Hepatocyte (in vitro differentiated cells): ENCODE results near the gene IRF8. TPM values are rescaled to one million over a fixed set of nuclear protein-coding genes. Genes with fewer than 3 reads are reported as not detected.

Source experiments
- DNase-seq: peaks from one replicate; pipeline ENCODE4 v3.0.0-alpha.2; 2016; ENCODE audit warnings: low spot score
- H2AFZ ChIP-seq: fragments of 200-600 bp; sonication (generic); 2 replicates; pipeline ENCODE4 v1.6.0; 2016; ENCODE audit warnings: antibody characterized with exemption, mild to moderate bottlenecking
- H3K27ac ChIP-seq: fragments of 200-600 bp; sonication (generic); 2 replicates; pipeline ENCODE4 v1.5.1; 2016; ENCODE audit warnings: mild to moderate bottlenecking
- H3K27me3 ChIP-seq: fragments of 200-600 bp; sonication (generic); 2 replicates; pipeline ENCODE4 v1.6.1; 2016
- H3K36me3 ChIP-seq: fragments of 200-600 bp; sonication (generic); replicated peaks from 2 replicates; pipeline ENCODE4 v1.5.1; 2016; ENCODE audit warnings: low read depth; ENCODE audit not compliant: insufficient read depth
- H3K4me1 ChIP-seq: fragments of 200-600 bp; sonication (generic); 2 replicates; pipeline ENCODE4 v1.5.1; 2016; ENCODE audit warnings: mild to moderate bottlenecking, moderate library complexity; ENCODE audit not compliant: insufficient read depth
- H3K4me2 ChIP-seq: fragments of 200-600 bp; sonication (generic); 2 replicates; pipeline ENCODE4 v1.6.0; 2016
- H3K4me3 ChIP-seq: fragments of 200-600 bp; sonication (generic); 2 replicates; pipeline ENCODE4 v1.5.1; 2016; ENCODE audit warnings: mild to moderate bottlenecking
- H3K79me2 ChIP-seq: fragments of 200-600 bp; sonication (generic); 2 replicates; pipeline ENCODE4 v1.6.0; 2017; ENCODE audit warnings: mild to moderate bottlenecking
- H3K9me2 ChIP-seq: fragments of 200-600 bp; sonication (generic); replicated peaks from 2 replicates; pipeline ENCODE4 v1.6.0; 2017; ENCODE audit warnings: mild to moderate bottlenecking; ENCODE audit not compliant: insufficient read depth
- H3K9me3 ChIP-seq: fragments of 200-600 bp; sonication (generic); 2 replicates; pipeline ENCODE4 v1.5.1; 2016; ENCODE audit warnings: low read depth, mild to moderate bottlenecking
- H4K20me1 ChIP-seq: fragments of 200-600 bp; sonication (generic); 2 replicates; pipeline ENCODE4 v1.6.0; 2016; ENCODE audit warnings: mild to moderate bottlenecking; ENCODE audit not compliant: insufficient read depth, poor library complexity, severe bottlenecking
- EZH2 ChIP-seq: fragments of 200-600 bp; sonication (generic); IDR thresholded peaks from 2 replicates; pipeline ENCODE4 v1.6.1; 2016; ENCODE audit warnings: antibody characterized with exemption, mild to moderate bottlenecking, borderline replicate concordance
- EZH2phosphoT487 ChIP-seq: fragments of 200-600 bp; sonication (generic); IDR thresholded peaks from one replicate; pipeline ENCODE4 v1.6.1; 2018; ENCODE audit warnings: antibody characterized with exemption, mild to moderate bottlenecking, low read depth, moderate library complexity; ENCODE audit not compliant: unreplicated experiment, severe bottlenecking
- WGBS: methylation state at CpG from one replicate; pipeline ENCODE4 v1.1.6; 2016; ENCODE audit warnings: low lambda C conversion rate; ENCODE audit errors: missing lambda C conversion rate; 5-methylcytosine and 5-hydroxymethylcytosine counted together
- polyA plus RNA-seq: library from polyadenylated mRNA; unstranded; fragments of >200 nt; fragmentation: Nextera tagmentation; extraction: Ambion mirVana; gene quantifications from 2 replicates; pipeline ENCODE4 v1.2.1, GENCODE V29; 2016
- total RNA-seq: library from RNA; depleted of rRNA; stranded (reverse); fragments of >200 nt; gene quantifications from 2 replicates; pipeline ENCODE4 v1.2.3, GENCODE V29; 2014
- TF ChIP-seq, protein P1 (sequence below): fragments of 200-600 bp; sonication (generic); IDR thresholded peaks from 2 replicates; pipeline ENCODE4 v1.5.1; 2016; ENCODE audit warnings: antibody characterized with exemption, mild to moderate bottlenecking; ENCODE audit not compliant: poor library complexity

Gene IRF8
- total and polyA plus RNA-seq, 2 experiments from 2014 or later = 6.9 to 8.4 TPM

DNA sequence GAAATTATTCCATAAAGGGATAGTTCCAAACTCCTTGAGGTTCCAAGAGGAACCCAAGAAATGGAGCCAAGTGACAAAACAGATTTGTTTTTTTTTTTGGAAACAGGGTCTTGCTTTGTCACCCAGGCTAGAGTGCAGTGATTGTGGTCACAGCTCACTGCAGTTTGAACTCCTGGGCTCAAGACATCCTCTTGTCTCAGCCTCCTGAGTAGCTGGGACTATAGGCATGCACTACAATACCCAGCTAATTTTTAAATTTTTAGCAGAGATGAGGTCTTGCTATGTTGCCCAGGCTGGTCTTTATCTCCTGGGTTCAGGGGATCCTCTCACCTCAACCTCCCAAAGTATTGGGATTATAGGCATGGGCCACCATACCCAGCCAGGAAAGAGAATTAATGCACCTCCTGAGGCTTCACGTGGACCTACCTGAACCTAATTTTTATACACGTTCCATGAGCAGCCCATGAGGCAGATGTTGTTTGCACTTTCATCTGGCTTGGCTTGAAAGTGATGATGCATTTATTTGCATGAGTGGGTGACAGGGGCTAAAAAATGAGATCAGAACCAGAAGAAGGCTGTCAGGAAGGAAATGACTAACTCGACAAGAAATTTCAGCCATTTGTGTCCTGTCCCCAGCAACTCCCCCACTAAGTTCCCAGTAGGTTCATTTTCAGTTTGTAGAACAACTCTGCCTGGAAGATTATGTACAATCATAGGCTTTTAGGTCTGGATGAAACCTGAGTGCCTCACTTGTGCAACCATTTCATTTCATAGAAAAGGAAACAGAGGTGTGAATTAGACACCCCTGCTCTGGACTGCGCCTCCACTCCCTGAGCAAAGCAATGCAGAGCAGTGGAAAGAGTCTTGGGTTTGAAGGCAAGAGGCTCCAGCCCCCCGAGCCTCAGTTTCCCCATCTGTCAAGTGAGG lies 10.3 kb upstream of the IRF8 start:
- Histone ChIP-seq H3K27me3 (peaks cover 11% of the 10 kb centered on the region), H3K4me1 (peaks cover 18% of the 10 kb centered on the region), H3K36me3 (no peaks in the 10 kb centered on the region), H3K9me3 (no peaks in the 10 kb centered on the region), H3K4me2 (no peak overlapping the region), H3K9me2 (no peaks in the 10 kb centered on the region), H4K20me1 (no peaks in the 10 kb centered on the region), H3K4me3 (no peak overlapping the region), H3K79me2 (no peaks in the 10 kb centered on the region), H2AFZ (no peak overlapping the region), H3K27ac (no peak overlapping the region)
- no peak for DNase-seq
- TF ChIP-seq, protein P1, sequence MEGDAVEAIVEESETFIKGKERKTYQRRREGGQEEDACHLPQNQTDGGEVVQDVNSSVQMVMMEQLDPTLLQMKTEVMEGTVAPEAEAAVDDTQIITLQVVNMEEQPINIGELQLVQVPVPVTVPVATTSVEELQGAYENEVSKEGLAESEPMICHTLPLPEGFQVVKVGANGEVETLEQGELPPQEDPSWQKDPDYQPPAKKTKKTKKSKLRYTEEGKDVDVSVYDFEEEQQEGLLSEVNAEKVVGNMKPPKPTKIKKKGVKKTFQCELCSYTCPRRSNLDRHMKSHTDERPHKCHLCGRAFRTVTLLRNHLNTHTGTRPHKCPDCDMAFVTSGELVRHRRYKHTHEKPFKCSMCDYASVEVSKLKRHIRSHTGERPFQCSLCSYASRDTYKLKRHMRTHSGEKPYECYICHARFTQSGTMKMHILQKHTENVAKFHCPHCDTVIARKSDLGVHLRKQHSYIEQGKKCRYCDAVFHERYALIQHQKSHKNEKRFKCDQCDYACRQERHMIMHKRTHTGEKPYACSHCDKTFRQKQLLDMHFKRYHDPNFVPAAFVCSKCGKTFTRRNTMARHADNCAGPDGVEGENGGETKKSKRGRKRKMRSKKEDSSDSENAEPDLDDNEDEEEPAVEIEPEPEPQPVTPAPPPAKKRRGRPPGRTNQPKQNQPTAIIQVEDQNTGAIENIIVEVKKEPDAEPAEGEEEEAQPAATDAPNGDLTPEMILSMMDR = no peak
- TF ChIP-seq EZH2phosphoT487 = no peak
- no peak for TF ChIP-seq EZH2
- 81% methylated on average over 5 of the region's 5 CpGs for WGBS

DNA sequence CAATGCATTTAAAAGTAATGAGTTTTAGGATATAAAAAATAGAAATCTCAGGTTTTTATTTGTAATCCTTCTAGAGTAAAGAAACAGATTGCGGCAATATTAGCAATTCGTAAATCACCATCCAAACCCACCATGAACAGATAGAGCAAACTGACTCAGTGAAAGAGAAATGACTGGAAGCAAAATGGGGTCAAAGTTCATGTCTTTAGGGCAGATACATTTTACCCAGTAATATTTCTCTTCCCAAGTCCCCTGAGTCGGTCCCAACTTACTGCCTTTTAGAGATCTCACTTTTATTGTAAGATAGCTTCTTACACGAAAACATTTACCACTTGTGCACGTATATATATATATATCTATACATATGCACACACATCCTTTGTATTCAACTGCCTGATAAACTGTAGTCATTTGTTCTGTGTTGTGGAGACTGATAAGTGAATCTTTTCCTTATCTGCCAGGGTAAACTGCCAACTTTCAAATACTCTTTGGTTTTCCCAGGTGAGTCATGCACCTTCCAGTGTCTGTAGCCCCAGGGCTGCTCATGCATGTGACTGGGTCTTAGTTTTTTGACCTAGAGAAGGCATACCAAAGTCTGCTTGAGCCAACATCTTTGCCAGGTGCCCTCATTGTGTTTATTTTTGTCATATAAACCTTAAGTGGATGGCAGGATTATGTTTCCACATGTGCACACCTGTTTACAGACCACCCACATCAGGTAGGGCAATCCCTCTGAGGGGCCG lies 7.8 kb upstream of the IRF8 start:
- Histone ChIP-seq H2AFZ (no peak overlapping the region), H3K4me2 (peak overlapping the region; percentile 36), H3K79me2 (no peaks in the 10 kb centered on the region), H3K4me1 (peaks cover 18% of the 10 kb centered on the region), H3K9me3 (no peaks in the 10 kb centered on the region), H3K9me2 (no peaks in the 10 kb centered on the region), H3K4me3 (no peak overlapping the region), H3K27me3 (peaks cover 2% of the 10 kb centered on the region), H3K27ac (peak overlapping the region; percentile 85), H3K36me3 (no peaks in the 10 kb centered on the region), H4K20me1 (no peaks in the 10 kb centered on the region)
- TF ChIP-seq EZH2 = no peak
- TF ChIP-seq EZH2phosphoT487 = no peak
- TF ChIP-seq, protein P1 = no peak
- DNase-seq = peak; percentile 74
- 54% methylated on average over 6 of the region's 6 CpGs for WGBS

DNA sequence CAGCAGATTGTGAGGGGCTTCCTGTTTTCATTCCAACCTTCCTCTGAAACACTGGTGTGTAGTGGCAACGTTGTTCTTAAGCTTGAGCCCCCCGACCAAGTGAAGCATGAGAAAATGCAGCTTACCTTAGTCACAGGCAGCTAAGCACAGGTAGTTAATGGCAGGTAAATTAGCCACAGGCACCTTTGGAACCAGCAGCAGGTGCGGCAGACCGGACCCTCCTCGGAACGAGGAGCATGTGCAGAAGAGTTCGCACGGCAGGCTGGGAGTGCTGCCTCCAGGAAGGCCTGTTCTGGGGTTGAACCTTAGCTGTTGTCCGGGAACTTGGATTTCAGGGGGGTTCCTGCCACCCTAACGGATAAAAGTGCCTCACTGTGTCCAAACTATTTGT lies 7.2 kb upstream of the IRF8 start:
- Histone ChIP-seq H3K27me3 (peaks cover 2% of the 10 kb centered on the region), H3K4me3 (no peak overlapping the region), H3K9me3 (no peaks in the 10 kb centered on the region), H3K36me3 (no peaks in the 10 kb centered on the region), H3K4me1 (peaks cover 18% of the 10 kb centered on the region), H2AFZ (no peak overlapping the region), H3K9me2 (no peaks in the 10 kb centered on the region), H3K79me2 (no peaks in the 10 kb centered on the region), H3K27ac (peak overlapping the region; percentile 85), H3K4me2 (peak overlapping the region; percentile 36), H4K20me1 (no peaks in the 10 kb centered on the region)
- 64% methylated on average over 10 of the region's 10 CpGs for WGBS
- TF ChIP-seq, protein P1 = no peak
- no peak for TF ChIP-seq EZH2phosphoT487
- TF ChIP-seq EZH2 = no peak
- DNase-seq = peak; percentile 51
